AG09319 (cell line): ENCODE data around the gene EPN2.

Source experiments
- DNase-seq: peaks from one replicate; pipeline ENCODE4 v3.0.0-alpha.2; 2010; ENCODE audit warnings: low read depth; ENCODE audit errors: extremely low read depth
- TF ChIP-seq, protein P1 (sequence below): IDR thresholded peaks from 2 replicates; pipeline ENCODE4 v1.5.1; 2011; ENCODE audit warnings: low read depth, mild to moderate bottlenecking, inconsistent platforms, low read length, moderate library complexity

Gene EPN2

DNA sequence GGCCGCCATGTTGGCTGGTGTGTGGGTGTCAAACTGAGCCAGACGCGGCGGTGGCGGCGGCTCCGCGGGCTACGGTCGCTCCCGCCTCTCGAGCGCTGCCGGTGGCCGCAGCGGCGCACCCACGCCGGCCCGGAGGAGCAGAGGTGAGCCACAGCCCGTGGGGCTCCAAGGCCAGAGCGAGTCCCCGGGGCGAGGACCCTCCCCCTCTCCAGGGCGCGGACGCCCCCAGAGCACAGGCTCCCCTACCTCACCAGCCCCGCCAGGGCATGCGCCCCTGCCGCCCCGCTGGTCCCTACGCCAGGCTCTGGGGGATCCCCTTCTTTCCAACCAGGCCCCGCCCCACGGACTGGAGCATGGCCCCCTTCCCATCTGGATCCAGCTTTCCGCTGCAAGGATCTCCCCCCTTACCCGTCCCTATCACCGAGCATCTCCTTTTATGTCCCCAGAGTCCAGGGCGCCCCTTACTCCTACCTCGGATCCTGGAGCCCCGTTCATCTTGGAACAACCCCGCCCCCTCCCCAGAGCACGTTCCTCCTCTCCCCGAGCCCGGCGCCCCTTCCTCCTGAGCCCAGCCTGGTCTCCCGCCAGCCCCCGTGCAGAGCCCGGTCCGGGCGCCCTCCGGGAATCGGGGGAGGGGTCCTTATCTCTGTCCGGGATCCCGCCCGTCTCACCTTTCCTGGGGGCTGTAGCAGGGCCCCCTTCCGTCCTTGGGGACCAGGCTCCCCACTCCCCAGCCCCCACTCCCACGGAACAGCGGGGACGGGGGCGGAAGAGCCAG lies 412 bp downstream of the EPN2 start:
- TF ChIP-seq, protein P1, sequence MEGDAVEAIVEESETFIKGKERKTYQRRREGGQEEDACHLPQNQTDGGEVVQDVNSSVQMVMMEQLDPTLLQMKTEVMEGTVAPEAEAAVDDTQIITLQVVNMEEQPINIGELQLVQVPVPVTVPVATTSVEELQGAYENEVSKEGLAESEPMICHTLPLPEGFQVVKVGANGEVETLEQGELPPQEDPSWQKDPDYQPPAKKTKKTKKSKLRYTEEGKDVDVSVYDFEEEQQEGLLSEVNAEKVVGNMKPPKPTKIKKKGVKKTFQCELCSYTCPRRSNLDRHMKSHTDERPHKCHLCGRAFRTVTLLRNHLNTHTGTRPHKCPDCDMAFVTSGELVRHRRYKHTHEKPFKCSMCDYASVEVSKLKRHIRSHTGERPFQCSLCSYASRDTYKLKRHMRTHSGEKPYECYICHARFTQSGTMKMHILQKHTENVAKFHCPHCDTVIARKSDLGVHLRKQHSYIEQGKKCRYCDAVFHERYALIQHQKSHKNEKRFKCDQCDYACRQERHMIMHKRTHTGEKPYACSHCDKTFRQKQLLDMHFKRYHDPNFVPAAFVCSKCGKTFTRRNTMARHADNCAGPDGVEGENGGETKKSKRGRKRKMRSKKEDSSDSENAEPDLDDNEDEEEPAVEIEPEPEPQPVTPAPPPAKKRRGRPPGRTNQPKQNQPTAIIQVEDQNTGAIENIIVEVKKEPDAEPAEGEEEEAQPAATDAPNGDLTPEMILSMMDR = no peak
- DNase-seq = no peak

DNA sequence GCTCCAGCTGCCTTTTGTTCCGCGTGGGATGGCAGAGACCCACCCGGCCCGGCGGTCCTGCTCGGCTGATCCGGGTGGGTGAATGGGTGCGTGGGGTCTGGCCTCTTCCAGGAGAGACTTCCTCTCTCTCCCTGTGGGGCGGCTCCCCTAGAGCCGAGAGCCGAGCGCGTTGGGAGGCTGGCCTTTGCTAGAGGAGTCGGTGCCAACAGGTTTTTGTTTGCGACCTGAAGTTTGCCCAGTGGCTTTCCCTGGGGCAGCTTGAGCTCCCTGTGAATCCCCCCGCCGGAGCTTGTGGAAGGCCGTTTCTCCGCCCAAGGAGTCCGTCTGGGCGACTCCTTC lies 970 bp downstream of the EPN2 start:
- TF ChIP-seq, protein P1 = no peak
- DNase-seq = no peak

DNA sequence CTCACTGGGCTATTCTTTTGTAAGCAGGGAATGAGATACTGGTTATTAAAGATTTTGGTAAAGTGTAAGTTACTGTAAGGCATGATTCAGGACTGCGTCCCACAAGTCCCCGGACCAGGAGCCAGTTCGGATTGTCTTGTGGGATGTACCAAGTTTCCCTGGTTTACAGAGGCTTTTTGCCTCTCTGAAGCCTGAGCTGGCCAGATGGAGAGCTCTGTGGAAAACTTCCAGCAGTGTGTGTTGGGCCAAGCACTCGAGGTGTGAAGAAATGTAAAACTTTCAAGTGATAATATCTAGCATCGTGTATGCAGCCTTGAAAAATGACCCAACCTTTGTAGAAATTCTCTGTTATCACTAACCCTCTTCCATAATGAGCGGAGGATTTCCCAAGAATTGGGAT lies 2.4 kb downstream of the EPN2 start:
- DNase-seq = no peak
- TF ChIP-seq, protein P1 = no peak

DNA sequence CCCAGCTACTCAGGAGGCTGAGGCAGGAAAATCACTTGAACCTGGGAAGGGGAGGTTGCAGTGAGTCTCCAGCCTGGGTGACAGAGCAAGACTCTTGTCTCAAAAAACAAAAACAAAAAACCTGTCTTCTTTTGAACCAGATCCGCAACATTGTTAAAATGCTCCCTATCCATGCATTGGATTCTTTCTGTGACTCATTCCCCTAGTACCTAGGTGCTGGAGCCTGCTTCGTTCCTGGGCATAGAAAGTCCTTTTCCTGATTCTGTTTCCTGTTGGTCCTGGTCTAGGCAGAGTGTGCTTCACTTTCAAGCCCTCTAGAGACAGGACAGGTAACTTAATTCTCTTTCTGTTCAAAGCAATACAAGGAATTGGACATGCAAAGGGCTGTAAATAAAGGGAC lies 5.2 kb downstream of the EPN2 start:
- TF ChIP-seq, protein P1 = no peak
- no peak for DNase-seq

DNA sequence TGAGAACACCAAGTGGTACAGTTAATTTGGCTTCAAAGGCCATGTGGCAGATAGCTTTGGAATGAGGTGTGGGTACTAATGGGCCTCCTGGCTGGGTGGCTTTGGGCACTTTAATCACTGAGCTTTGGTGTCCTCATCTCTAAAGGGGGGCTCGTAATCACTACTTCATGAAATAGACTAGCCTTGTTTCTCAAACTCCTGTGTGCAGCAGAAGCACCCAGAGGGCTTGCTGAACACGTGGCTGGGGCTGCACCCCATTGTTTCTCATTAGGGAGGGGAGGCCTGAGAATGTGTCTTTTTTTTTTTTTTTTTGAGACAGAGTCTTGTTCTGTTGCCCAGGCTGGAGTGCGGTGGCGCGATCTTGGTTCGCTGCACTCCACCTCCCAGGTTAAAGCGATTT lies 5.8 kb downstream of the EPN2 start:
- no peak for DNase-seq
- TF ChIP-seq, protein P1 = no peak

DNA sequence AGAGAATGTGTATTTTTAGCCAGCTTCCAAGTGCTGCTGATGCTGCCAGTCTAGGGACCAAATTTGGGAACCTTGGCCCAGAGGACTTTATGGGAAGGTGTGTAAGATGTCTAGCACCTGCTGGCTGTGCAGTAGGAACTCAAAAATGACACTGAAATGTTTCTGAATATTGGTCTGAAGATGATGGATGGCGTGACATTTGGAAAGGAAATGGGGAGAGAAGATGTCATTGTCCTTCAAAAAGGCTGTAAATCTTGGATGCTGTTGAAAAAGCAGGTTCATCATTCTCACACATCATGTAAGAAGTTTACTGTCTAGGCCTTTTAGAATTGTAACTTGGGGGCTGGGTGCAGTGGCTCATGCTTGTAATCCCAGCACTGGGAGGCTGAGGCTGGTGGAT lies 6.7 kb downstream of the EPN2 start:
- TF ChIP-seq, protein P1 = no peak
- DNase-seq = no peak

DNA sequence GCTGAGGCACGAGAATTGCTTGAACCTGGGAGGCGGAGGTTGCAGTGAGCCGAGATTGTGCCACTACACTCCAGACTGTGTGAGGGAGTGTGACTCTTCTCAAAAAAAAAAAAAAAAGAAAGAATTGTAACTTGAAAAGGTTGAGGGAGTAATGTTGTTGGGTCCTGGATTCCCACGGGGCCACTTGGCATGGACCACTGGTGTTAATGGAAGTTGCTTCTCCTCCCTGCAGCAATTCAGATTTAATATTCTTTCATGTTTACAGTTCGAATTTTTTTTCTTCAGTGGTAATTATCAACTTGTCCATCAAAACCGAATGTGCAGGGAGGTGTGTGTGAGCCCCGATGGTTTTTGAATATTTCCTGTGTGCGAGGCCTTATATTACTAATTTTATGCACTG lies 7.2 kb downstream of the EPN2 start:
- TF ChIP-seq, protein P1 = no peak
- DNase-seq = no peak
